Ectodermal cell (in vitro differentiated cells): ENCODE data around the gene SH3RF1.

Experiments
- H3K27ac ChIP-seq: 2 replicates; pipeline ENCODE4 v1.7.0; 2013; ENCODE audit warnings: mild to moderate bottlenecking, low read depth, low read length; ENCODE audit not compliant: insufficient read depth, poor library complexity, severe bottlenecking
- H3K27me3 ChIP-seq: 2 replicates; pipeline ENCODE4 v1.7.0; 2013; ENCODE audit warnings: mild to moderate bottlenecking, low read length; ENCODE audit not compliant: insufficient read depth, control insufficient read depth, poor library complexity, severe bottlenecking
- H3K36me3 ChIP-seq: one replicate; pipeline ENCODE4 v1.7.0; 2013; ENCODE audit warnings: low read length; ENCODE audit not compliant: control insufficient read depth, insufficient read depth
- H3K4me1 ChIP-seq: one replicate; pipeline ENCODE4 v1.7.0; 2013; ENCODE audit warnings: low read length; ENCODE audit not compliant: control insufficient read depth, insufficient read depth
- H3K4me3 ChIP-seq: 2 replicates; pipeline ENCODE4 v1.7.0; 2013; ENCODE audit warnings: low read depth, low read length, control low read depth; ENCODE audit not compliant: insufficient read depth
- H3K9me3 ChIP-seq: 2 replicates; pipeline ENCODE4 v1.7.0; 2013; ENCODE audit warnings: mild to moderate bottlenecking, low read length, moderate library complexity; ENCODE audit not compliant: control insufficient read depth
- WGBS, 2 experiments: methylation state at CpG; one replicate each; pipeline ENCODE4 v1.1.7; 2013; ENCODE audit warnings: missing lambda C conversion rate in 2 of 2; 5-methylcytosine and 5-hydroxymethylcytosine counted together

The SH3RF1 gene

GRCh38 chr4:169062897-169063244, 207.9 kb downstream of the SH3RF1 start:
- Histone ChIP-seq H3K4me1 (no peaks in the 10 kb centered on the region), H3K9me3 (no peaks in the 10 kb centered on the region), H3K27me3 (no peaks in the 10 kb centered on the region), H3K36me3 (no peaks in the 10 kb centered on the region), H3K27ac (no peak overlapping the region), H3K4me3 (no peak overlapping the region)
- WGBS, 2 experiments, result 95% methylated on average over 6 of the region's 6 CpGs

GRCh38 chr4:169061386-169061785, 209.4 kb downstream of the SH3RF1 start:
- Histone ChIP-seq H3K36me3 (no peaks in the 10 kb centered on the region), H3K4me1 (no peaks in the 10 kb centered on the region), H3K9me3 (no peaks in the 10 kb centered on the region), H3K27me3 (no peaks in the 10 kb centered on the region), H3K27ac (no peak overlapping the region), H3K4me3 (no peak overlapping the region)
- 97 to 100% methylated on average over 3 of the region's 3 CpGs for WGBS, 2 experiments

- no peak overlapping the region for H3K4me3 ChIP-seq
Measured at GRCh38 chr4:169060391-169061091, 210.2 kb downstream of the SH3RF1 start.

GRCh38 chr4:169059306-169060211, 211.2 kb downstream of the SH3RF1 start:
- no peaks in the 10 kb centered on the region for H3K9me3 ChIP-seq
- no peaks in the 10 kb centered on the region for H3K36me3 ChIP-seq
- no peak overlapping the region for H3K27ac ChIP-seq
- no peak overlapping the region for H3K4me3 ChIP-seq
- 93 to 94% methylated on average over 22 of the region's 22 CpGs for WGBS, 2 experiments
- H3K27me3 ChIP-seq, result no peaks in the 10 kb centered on the region
- no peaks in the 10 kb centered on the region for H3K4me1 ChIP-seq

More at GRCh38 chr4:169060391-169061091, 210.2 kb downstream of the SH3RF1 start:
- Histone ChIP-seq H3K4me1 (no peaks in the 10 kb centered on the region), H3K27ac (no peak overlapping the region), H3K9me3 (no peaks in the 10 kb centered on the region), H3K36me3 (no peaks in the 10 kb centered on the region), H3K27me3 (no peaks in the 10 kb centered on the region)
- WGBS, 2 experiments, result 89 to 92% methylated on average over 8 to 9 of the region's 9 CpGs

GRCh38 chr4:169058312-169058711, 212.4 kb downstream of the SH3RF1 start:
- Histone ChIP-seq H3K27me3 (no peaks in the 10 kb centered on the region), H3K36me3 (no peaks in the 10 kb centered on the region)
- 94 to 97% methylated on average over 7 of the region's 7 CpGs for WGBS, 2 experiments

GRCh38 chr4:169054879-169055278, 215.9 kb downstream of the SH3RF1 start:
- Histone ChIP-seq H3K36me3 (no peaks in the 10 kb centered on the region), H3K27me3 (no peaks in the 10 kb centered on the region), H3K9me3 (no peaks in the 10 kb centered on the region), H3K27ac (no peak overlapping the region), H3K4me3 (no peak overlapping the region), H3K4me1 (no peaks in the 10 kb centered on the region)
- 88 to 89% methylated on average over 6 of the region's 6 CpGs for WGBS, 2 experiments

More at GRCh38 chr4:169058312-169058711, 212.4 kb downstream of the SH3RF1 start:
- no peaks in the 10 kb centered on the region for H3K9me3 ChIP-seq
- no peak overlapping the region for H3K4me3 ChIP-seq
- no peaks in the 10 kb centered on the region for H3K4me1 ChIP-seq
- no peak overlapping the region for H3K27ac ChIP-seq

- no peaks in the 10 kb centered on the region for H3K27me3 ChIP-seq
- WGBS, 2 experiments, result 94 to 95% methylated on average over 6 of the region's 6 CpGs
- H3K36me3 ChIP-seq, result no peaks in the 10 kb centered on the region
- no peak overlapping the region for H3K4me3 ChIP-seq
- H3K4me1 ChIP-seq, result no peaks in the 10 kb centered on the region
- H3K9me3 ChIP-seq, result no peaks in the 10 kb centered on the region
- no peak overlapping the region for H3K27ac ChIP-seq
Measured at GRCh38 chr4:169052594-169052945, 218.2 kb downstream of the SH3RF1 start.

- no peaks in the 10 kb centered on the region for H3K36me3 ChIP-seq
- H3K9me3 ChIP-seq, result no peaks in the 10 kb centered on the region
- no peak overlapping the region for H3K4me3 ChIP-seq
- 92 to 95% methylated on average over 10 of the region's 10 CpGs for WGBS, 2 experiments
- H3K27me3 ChIP-seq, result no peaks in the 10 kb centered on the region
- H3K4me1 ChIP-seq, result no peaks in the 10 kb centered on the region
- H3K27ac ChIP-seq, result no peak overlapping the region
Measured at GRCh38 chr4:169051761-169052593, 218.8 kb downstream of the SH3RF1 start.

- H3K36me3 ChIP-seq, result no peaks in the 10 kb centered on the region
- 93 to 95% methylated on average over 9 of the region's 9 CpGs for whole genome bisulfite sequencing, 2 experiments
- no peaks in the 10 kb centered on the region for H3K27me3 ChIP-seq
- H3K27ac ChIP-seq, result no peak overlapping the region
- no peak overlapping the region for H3K4me3 ChIP-seq
- H3K9me3 ChIP-seq, result no peaks in the 10 kb centered on the region
- no peaks in the 10 kb centered on the region for H3K4me1 ChIP-seq
Measured at GRCh38 chr4:169050881-169051760, 219.6 kb downstream of the SH3RF1 start.
